Duodenal mucosa (tissue), 2 donors: Measurements from ENCODE around the gene TSPAN18.
A peak's percentile ranks its signal among the peaks of the same experiment; 100 is the strongest.

Experiments
- H3K27ac ChIP-seq: one replicate; pipeline ENCODE4 v1.7.0; 2013; ENCODE audit warnings: low read depth, low read length
- H3K27me3 ChIP-seq, 2 donors: one replicate each; pipeline ENCODE4 v1.7.0; 2013; ENCODE audit warnings: low read length in 2 of 2, control low read depth in 1 of 2; ENCODE audit not compliant: insufficient read depth in 2 of 2, control insufficient read depth in 1 of 2
- H3K36me3 ChIP-seq, 2 donors: one replicate each; pipeline ENCODE4 v1.7.0; 2013; ENCODE audit warnings: low read length in 2 of 2, control low read depth in 1 of 2; ENCODE audit not compliant: insufficient read depth in 2 of 2, control insufficient read depth in 1 of 2
- H3K4me1 ChIP-seq, 2 donors: one replicate each; pipeline ENCODE4 v1.7.0; 2013; ENCODE audit warnings: low read length in 2 of 2, control low read depth in 1 of 2; ENCODE audit not compliant: insufficient read depth in 2 of 2, control insufficient read depth in 1 of 2
- H3K4me3 ChIP-seq, 2 donors: one replicate each; pipeline ENCODE4 v1.7.0; 2013; ENCODE audit warnings: low read length in 2 of 2, low read depth in 1 of 2
- H3K9ac ChIP-seq, 2 donors: one replicate each; pipeline ENCODE4 v1.7.0; 2013; ENCODE audit warnings: low read length in 2 of 2, low read depth in 1 of 2
- H3K9me3 ChIP-seq, 2 donors: one replicate each; pipeline ENCODE4 v1.7.0; 2013; ENCODE audit warnings: low read length in 2 of 2, control low read depth in 1 of 2; ENCODE audit not compliant: control insufficient read depth in 1 of 2

Gene TSPAN18

GRCh38 chr11:44967930-44968496 is 241.3 kb downstream of the TSPAN18 start:
- Histone ChIP-seq H3K9ac (no peak overlapping the region), H3K4me1 (peaks cover 19 to 26% of the 10 kb centered on the region in 2 donors), H3K36me3 (no peaks in the 10 kb centered on the region), H3K9me3 (no peaks in the 10 kb centered on the region), H3K27ac (no peak overlapping the region), H3K27me3 (no peaks in the 10 kb centered on the region), H3K4me3 (no peak overlapping the region)

- Histone ChIP-seq H3K27ac (no peak overlapping the region), H3K4me1 (peaks cover 19 to 26% of the 10 kb centered on the region in 2 donors), H3K9ac (no peak overlapping the region), H3K9me3 (no peaks in the 10 kb centered on the region), H3K36me3 (no peaks in the 10 kb centered on the region), H3K27me3 (no peaks in the 10 kb centered on the region), H3K4me3 (no peak overlapping the region)
Observed at GRCh38 chr11:44968510-44968909, 241.7 kb downstream of the TSPAN18 start.

- Histone ChIP-seq H3K9ac (no peak overlapping the region), H3K4me3 (peak overlapping the region in 1 of 2 donors; percentile 3), H3K27me3 (no peaks in the 10 kb centered on the region), H3K4me1 (peaks cover 19 to 22% of the 10 kb centered on the region in 2 donors), H3K36me3 (no peaks in the 10 kb centered on the region), H3K9me3 (no peaks in the 10 kb centered on the region), H3K27ac (no peak overlapping the region)
Observed at GRCh38 chr11:44969651-44970252, 243.0 kb downstream of the TSPAN18 start.

- Histone ChIP-seq H3K4me1 (peaks cover 19 to 20% of the 10 kb centered on the region in 2 donors), H3K36me3 (no peaks in the 10 kb centered on the region), H3K4me3 (peak overlapping the region in 1 of 2 donors; percentile 3), H3K9me3 (no peaks in the 10 kb centered on the region), H3K9ac (no peak overlapping the region), H3K27me3 (no peaks in the 10 kb centered on the region), H3K27ac (no peak overlapping the region)
Observed at GRCh38 chr11:44970293-44970692, 243.5 kb downstream of the TSPAN18 start.

GRCh38 chr11:44971185-44971584 is 244.4 kb downstream of the TSPAN18 start:
- H3K36me3 ChIP-seq = no peaks in the 10 kb centered on the region

GRCh38 chr11:44972746-44973435 is 246.1 kb downstream of the TSPAN18 start:
- Histone ChIP-seq H3K27ac (no peak overlapping the region), H3K36me3 (no peaks in the 10 kb centered on the region), H3K9ac (no peak overlapping the region), H3K9me3 (no peaks in the 10 kb centered on the region), H3K4me3 (no peak overlapping the region), H3K27me3 (no peaks in the 10 kb centered on the region), H3K4me1 (peaks cover 36 to 37% of the 10 kb centered on the region in 2 donors)

More at GRCh38 chr11:44971185-44971584, 244.4 kb downstream of the TSPAN18 start:
- Histone ChIP-seq H3K9ac (no peak overlapping the region), H3K27me3 (no peaks in the 10 kb centered on the region), H3K4me3 (no peak overlapping the region), H3K27ac (no peak overlapping the region), H3K4me1 (peaks cover 19 to 20% of the 10 kb centered on the region in 2 donors), H3K9me3 (no peaks in the 10 kb centered on the region)

GRCh38 chr11:44973632-44974401 is 247.1 kb downstream of the TSPAN18 start:
- peaks cover 46% of the 10 kb centered on the region in 2 donors for H3K4me1 ChIP-seq
- no peaks in the 10 kb centered on the region for H3K36me3 ChIP-seq
- H3K9me3 ChIP-seq = no peaks in the 10 kb centered on the region
- no peak overlapping the region for H3K27ac ChIP-seq
- no peak overlapping the region for H3K4me3 ChIP-seq
- no peaks in the 10 kb centered on the region for H3K27me3 ChIP-seq
- H3K9ac ChIP-seq = no peak overlapping the region

GRCh38 chr11:44974402-44975000 is 247.7 kb downstream of the TSPAN18 start:
- Histone ChIP-seq H3K4me3 (no peak overlapping the region), H3K27me3 (no peaks in the 10 kb centered on the region)

GRCh38 chr11:44976576-44976975 is 249.8 kb downstream of the TSPAN18 start:
- H3K4me1 ChIP-seq = peaks cover 53 to 54% of the 10 kb centered on the region in 2 donors
- H3K9ac ChIP-seq = peak overlapping the region in 1 of 2 donors; percentile 13
- no peaks in the 10 kb centered on the region for H3K36me3 ChIP-seq
- H3K9me3 ChIP-seq = no peaks in the 10 kb centered on the region
- no peak overlapping the region for H3K4me3 ChIP-seq
- H3K27ac ChIP-seq = no peak overlapping the region
- no peaks in the 10 kb centered on the region for H3K27me3 ChIP-seq

More at GRCh38 chr11:44974402-44975000, 247.7 kb downstream of the TSPAN18 start:
- Histone ChIP-seq H3K9ac (no peak overlapping the region), H3K9me3 (no peaks in the 10 kb centered on the region), H3K27ac (no peak overlapping the region), H3K4me1 (peaks cover 50 to 51% of the 10 kb centered on the region in 2 donors), H3K36me3 (no peaks in the 10 kb centered on the region)
